Mucosa of gallbladder (tissue), 1 donor: ENCODE data around the gene EPHB1. TPM values are rescaled to one million over a fixed set of nuclear protein-coding genes. Genes with fewer than 3 reads are reported as not detected.

Source experiments
- DNase-seq: peaks from one replicate; pipeline ENCODE4 v3.0.0-alpha.2; 2020; ENCODE audit warnings: low spot score
- total RNA-seq: library from RNA; stranded (reverse); gene quantifications from one replicate; pipeline ENCODE4 v1.2.1, GENCODE V29; 2021
- donor health status: DM: no; HTN: no; CAD: no.

The EPHB1 gene
- total RNA-seq, 1 donor from 2014 or later = 2.0 TPM

GRCh38 chr3:135258916-135259315 lies 463.9 kb downstream of the EPHB1 start:
- DNase-seq = no peak

- no peak for DNase-seq
These were observed 465.0 kb downstream of the EPHB1 start for GRCh38 chr3:135260025-135260424.

GRCh38 chr3:135261214-135261775 lies 466.2 kb downstream of the EPHB1 start:
- DNase-seq = no peak

- no peak for DNase-seq
These were observed 466.9 kb downstream of the EPHB1 start for GRCh38 chr3:135261916-135262315.

- no peak for DNase-seq
These were observed 467.4 kb downstream of the EPHB1 start for GRCh38 chr3:135262441-135262840.

- DNase-seq = no peak
These were observed 468.3 kb downstream of the EPHB1 start for GRCh38 chr3:135263331-135263730.

- no peak for DNase-seq
These were observed 472.4 kb downstream of the EPHB1 start for GRCh38 chr3:135267487-135267886.

- DNase-seq = no peak
These were observed 474.0 kb downstream of the EPHB1 start for GRCh38 chr3:135268941-135269532.

- DNase-seq = no peak
These were observed 476.3 kb downstream of the EPHB1 start for GRCh38 chr3:135271177-135272025.

GRCh38 chr3:135272026-135272669 lies 477.1 kb downstream of the EPHB1 start:
- DNase-seq = no peak

GRCh38 chr3:135292162-135292561 lies 497.1 kb downstream of the EPHB1 start:
- DNase-seq = no peak

- DNase-seq = no peak
These were observed 506.6 kb downstream of the EPHB1 start for GRCh38 chr3:135301670-135302069.

GRCh38 chr3:135304378-135304777 lies 509.3 kb downstream of the EPHB1 start:
- no peak for DNase-seq

Other genes starting within 250 kb of the EPHB1 start
- gene KY, start 144.2 kb upstream of the EPHB1 start, total RNA-seq = 1.6 TPM